Left lung (tissue), 10 donors: ENCODE results near the gene DCAF8L2. TPM values are rescaled to one million over a fixed set of nuclear protein-coding genes. Genes with fewer than 3 reads are reported as not detected.

Source experiments
- ATAC-seq: fragments of 200-7000 bp; cut with Tn5 transposase; one replicate; pipeline ENCODE4 v1.9.1; 2020; ENCODE audit warnings: moderate library complexity
- DNase-seq, 4 donors: peaks; one replicate each; pipeline ENCODE4 v3.0.0-alpha.2; 2013 to 2020
- H3K27ac ChIP-seq, 2 donors: fragments of 200-600 bp; sonication (generic) in 1 of 2; one replicate each; pipeline versions ENCODE4 v1.5.0 to v1.8.0; 2020 to 2021
- H3K27me3 ChIP-seq, 2 donors: fragments of 200-600 bp; sonication (generic) in 1 of 2; one replicate each; pipeline versions ENCODE4 v1.5.0 to v1.8.0; 2020 to 2021
- H3K36me3 ChIP-seq, 2 donors: fragments of 200-600 bp; sonication (generic) in 1 of 2; one replicate each; pipeline versions ENCODE4 v1.5.0 to v1.8.0; 2020 to 2021
- H3K4me1 ChIP-seq, 2 donors: fragments of 200-600 bp; one replicate each; pipeline ENCODE4 v1.8.0; 2021
- H3K4me3 ChIP-seq, 2 donors: fragments of 200-600 bp; sonication (generic) in 1 of 2; one replicate each; pipeline versions ENCODE4 v1.5.0 to v1.8.0; 2020 to 2021; ENCODE audit warnings: mild to moderate bottlenecking in 1 of 2
- H3K9me3 ChIP-seq, 2 donors: fragments of 200-600 bp; sonication (generic) in 1 of 2; one replicate each; pipeline versions ENCODE4 v1.5.0 to v1.8.0; 2020 to 2021
- intact Hi-C, 2 donors: fragments of 100-400 bp; cut with DNase I; formaldehyde crosslinking; loops; one replicate each; pipeline versions ENCODE4 v1.11.2 to v1.14.2; 2022
- polyA plus RNA-seq, 6 donors: library from polyadenylated mRNA; unstranded; fragments of 120-200 nt; gene quantifications; one replicate each; pipeline ENCODE4 v1.2.1, GENCODE V29; 2013; ENCODE audit not compliant: insufficient read length in 6 of 6
- total RNA-seq, 2 donors: library from RNA; stranded (reverse); fragmentation: NEBNext Ultra II Directional; extraction: Animal tissue kit (Norgen Biotek cat#: 25700); gene quantifications; one replicate each; pipeline ENCODE4 v1.2.1, GENCODE V29; 2021
- TF ChIP-seq, protein P1 (sequence below), 2 donors: fragments of 200-600 bp; sonication (generic) in 1 of 2; IDR thresholded peaks; one replicate each; pipeline versions ENCODE4 v1.5.0 to v1.8.0; 2021; ENCODE audit warnings: antibody characterized with exemption in 2 of 2
- donor health status: DM: no; HTN: yes; CAD: no.
- donor health status: DM: no; HTN: no; CAD: no.

DCAF8L2 gene
- total and polyA plus RNA-seq, 8 donors = not detected

- TF ChIP-seq, protein P1, sequence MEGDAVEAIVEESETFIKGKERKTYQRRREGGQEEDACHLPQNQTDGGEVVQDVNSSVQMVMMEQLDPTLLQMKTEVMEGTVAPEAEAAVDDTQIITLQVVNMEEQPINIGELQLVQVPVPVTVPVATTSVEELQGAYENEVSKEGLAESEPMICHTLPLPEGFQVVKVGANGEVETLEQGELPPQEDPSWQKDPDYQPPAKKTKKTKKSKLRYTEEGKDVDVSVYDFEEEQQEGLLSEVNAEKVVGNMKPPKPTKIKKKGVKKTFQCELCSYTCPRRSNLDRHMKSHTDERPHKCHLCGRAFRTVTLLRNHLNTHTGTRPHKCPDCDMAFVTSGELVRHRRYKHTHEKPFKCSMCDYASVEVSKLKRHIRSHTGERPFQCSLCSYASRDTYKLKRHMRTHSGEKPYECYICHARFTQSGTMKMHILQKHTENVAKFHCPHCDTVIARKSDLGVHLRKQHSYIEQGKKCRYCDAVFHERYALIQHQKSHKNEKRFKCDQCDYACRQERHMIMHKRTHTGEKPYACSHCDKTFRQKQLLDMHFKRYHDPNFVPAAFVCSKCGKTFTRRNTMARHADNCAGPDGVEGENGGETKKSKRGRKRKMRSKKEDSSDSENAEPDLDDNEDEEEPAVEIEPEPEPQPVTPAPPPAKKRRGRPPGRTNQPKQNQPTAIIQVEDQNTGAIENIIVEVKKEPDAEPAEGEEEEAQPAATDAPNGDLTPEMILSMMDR (IDR thresholded peaks at IDR 0.05) = no peak
- Histone ChIP-seq H3K27me3 (no peaks in the 10 kb centered on the region), H3K4me1 (no peaks in the 10 kb centered on the region), H3K27ac (no peak overlapping the region), H3K4me3 (no peak overlapping the region), H3K36me3 (no peaks in the 10 kb centered on the region), H3K9me3 (no peaks in the 10 kb centered on the region)
- no peak for ATAC-seq
- intact Hi-C loops = no loop called here
- DNase-seq = no peak
Observed at GRCh38 chrX:27571164-27571563, 19.0 kb upstream of the DCAF8L2 start.

DNA sequence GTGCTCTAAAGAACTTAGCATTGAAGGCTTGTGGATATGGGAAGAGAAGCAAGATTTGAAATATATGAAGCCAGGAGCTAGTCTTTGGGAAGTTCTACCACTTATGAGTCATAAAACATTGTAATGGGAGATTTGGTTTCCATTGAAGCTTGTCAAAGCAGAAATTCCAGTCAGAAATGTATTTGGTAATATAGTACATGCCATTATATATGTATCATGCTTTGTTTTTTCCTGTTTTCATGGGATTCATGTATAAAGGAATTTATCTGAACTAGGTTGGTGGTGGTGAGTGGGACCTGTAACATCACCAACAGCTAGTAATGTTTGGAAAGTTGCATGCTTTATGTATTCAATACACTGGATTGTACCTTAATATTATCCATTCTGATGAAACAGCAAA, 14.6 kb upstream of the DCAF8L2 start:
- intact Hi-C loops = no loop called here
- ATAC-seq = no peak

DNA sequence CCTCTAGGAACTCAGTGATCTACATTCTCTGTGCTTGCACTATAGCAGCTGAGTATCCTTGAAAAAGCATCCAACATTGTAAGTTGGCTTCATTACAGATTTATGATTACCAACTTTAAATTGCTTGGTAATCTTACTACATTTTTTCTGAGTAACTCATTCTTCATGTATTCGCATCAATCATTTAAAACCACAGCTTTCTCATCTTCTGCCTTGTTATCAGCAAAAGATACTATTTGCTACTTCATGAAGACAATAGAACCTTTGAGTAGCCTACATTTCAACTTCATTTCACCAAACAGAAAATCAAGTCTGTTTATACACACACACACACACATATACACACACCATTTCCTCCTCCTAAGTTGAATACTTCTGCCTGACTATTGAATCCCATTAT, 6.2 kb upstream of the DCAF8L2 start:
- Histone ChIP-seq H3K4me3 (no peak overlapping the region), H3K27ac (no peak overlapping the region), H3K4me1 (no peaks in the 10 kb centered on the region), H3K27me3 (no peaks in the 10 kb centered on the region), H3K9me3 (no peaks in the 10 kb centered on the region), H3K36me3 (no peaks in the 10 kb centered on the region)
- TF ChIP-seq, protein P1 (IDR thresholded peaks at IDR 0.05) = no peak
- no peak for DNase-seq
- intact Hi-C loops = no loop called here
- ATAC-seq = no peak

More for the DNA sequence above, 14.6 kb upstream of the DCAF8L2 start:
- H3K27ac ChIP-seq = no peak overlapping the region
- H3K27me3 ChIP-seq = no peaks in the 10 kb centered on the region
- no peaks in the 10 kb centered on the region for H3K36me3 ChIP-seq
- H3K9me3 ChIP-seq = no peaks in the 10 kb centered on the region
- no peak overlapping the region for H3K4me3 ChIP-seq
- H3K4me1 ChIP-seq = no peaks in the 10 kb centered on the region
- TF ChIP-seq, protein P1 (IDR thresholded peaks at IDR 0.05) = no peak
- DNase-seq = no peak

DNA sequence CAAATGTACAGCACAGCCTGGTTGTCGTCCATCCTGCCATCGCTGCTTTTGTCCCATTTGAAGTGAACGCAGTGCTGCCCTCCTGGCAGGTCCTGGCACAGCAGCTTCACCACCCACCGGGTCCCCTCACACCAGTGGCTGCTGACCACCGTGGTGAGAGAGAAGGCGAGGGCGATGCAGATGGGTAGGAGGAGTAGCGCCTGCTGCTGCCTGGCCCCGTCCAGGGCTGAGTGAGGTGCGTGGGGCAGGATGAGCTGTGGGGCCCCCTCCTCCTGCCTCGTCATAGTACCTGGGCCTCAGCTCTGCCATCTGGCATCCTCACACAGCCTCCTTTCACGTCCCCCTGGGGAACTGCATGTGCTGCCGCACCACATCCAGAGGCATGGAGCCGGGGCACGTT, 1.8 kb downstream of the DCAF8L2 start:
- H3K27me3 ChIP-seq = no peaks in the 10 kb centered on the region
- intact Hi-C loops = no loop called here
- DNase-seq (no peak), ATAC-seq (no peak)
- no peaks in the 10 kb centered on the region for H3K4me1 ChIP-seq
- no peaks in the 10 kb centered on the region for H3K36me3 ChIP-seq
- TF ChIP-seq, protein P1 (IDR thresholded peaks at IDR 0.05) = no peak
- H3K4me3 ChIP-seq = no peak overlapping the region
- H3K27ac ChIP-seq = no peak overlapping the region
- H3K9me3 ChIP-seq = no peaks in the 10 kb centered on the region

GRCh38 chrX:27597508-27597907, 7.4 kb downstream of the DCAF8L2 start:
- intact Hi-C loops = no loop called here
- no peak for DNase-seq

More at GRCh38 chrX:27597508-27597907, 7.4 kb downstream of the DCAF8L2 start:
- TF ChIP-seq, protein P1 (IDR thresholded peaks at IDR 0.05) = no peak
- Histone ChIP-seq H3K4me3 (no peak overlapping the region), H3K9me3 (no peaks in the 10 kb centered on the region), H3K27me3 (no peaks in the 10 kb centered on the region), H3K36me3 (no peaks in the 10 kb centered on the region), H3K4me1 (no peaks in the 10 kb centered on the region), H3K27ac (no peak overlapping the region)
- ATAC-seq = no peak
